OCI-LY3 (cell line): ENCODE results near the gene LSMEM2.

ENCODE experiments used
- H2AFZ ChIP-seq: fragments of 200-600, 300-600 bp; shearing (Covaris generic); 2 replicates; pipeline ENCODE4 v1.6.0; 2014; ENCODE audit warnings: antibody characterized with exemption, low read depth, low read length
- H3K27ac ChIP-seq: fragments of 200-600, 300-600 bp; sonication (generic); 2 replicates; pipeline ENCODE4 v1.5.1; 2014; ENCODE audit warnings: mild to moderate bottlenecking, low read length, moderate library complexity, mixed read lengths
- H3K27me3 ChIP-seq: fragments of 200-600, 300-600 bp; sonication (generic); 2 replicates; pipeline ENCODE4 v1.6.1; 2014; ENCODE audit warnings: low read depth, low read length, mixed read lengths
- H3K36me3 ChIP-seq: fragments of 200-600, 300-600 bp; sonication (generic); replicated peaks from 2 replicates; pipeline ENCODE3; 2014; ENCODE audit warnings: low read depth, low read length, mixed read lengths
- H3K4me1 ChIP-seq: fragments of 300-600, 200-600 bp; sonication (generic); 2 replicates; pipeline ENCODE4 v1.6.1; 2014; ENCODE audit warnings: low read length, mixed read lengths
- H3K4me2 ChIP-seq: fragments of 200-600, 300-600 bp; sonication (generic); 2 replicates; pipeline ENCODE4 v1.6.1; 2014; ENCODE audit warnings: low read length, mixed read lengths
- H3K4me3 ChIP-seq: fragments of 300-600, 200-600 bp; sonication (generic); 2 replicates; pipeline ENCODE4 v1.5.1; 2014; ENCODE audit warnings: antibody characterized with exemption, mild to moderate bottlenecking, low read length, moderate library complexity
- H3K79me2 ChIP-seq: fragments of 300-600, 200-600 bp; shearing (Covaris generic); 2 replicates; pipeline ENCODE4 v1.6.1; 2014; ENCODE audit warnings: mild to moderate bottlenecking, low read length, mixed read lengths
- H3K9ac ChIP-seq: fragments of 300-600, 200-600 bp; shearing (Covaris generic); 2 replicates; pipeline ENCODE4 v1.6.0; 2014; ENCODE audit warnings: mild to moderate bottlenecking, low read length, moderate library complexity
- H3K9me3 ChIP-seq: fragments of 200-600, 300-600 bp; shearing (Covaris generic); 2 replicates; pipeline ENCODE4 v1.6.1; 2014; ENCODE audit warnings: low read length, mixed read lengths; ENCODE audit not compliant: insufficient read depth
- H4K20me1 ChIP-seq: fragments of 200-600, 300-600 bp; sonication (generic); 2 replicates; pipeline ENCODE4 v1.6.1; 2016; ENCODE audit warnings: low read length, mixed read lengths; ENCODE audit not compliant: insufficient read depth
- CTCF ChIP-seq: fragments of 200-600, 300-600 bp; sonication (generic); IDR thresholded peaks from 2 replicates; pipeline ENCODE4 v1.5.1; 2014; ENCODE audit warnings: antibody characterized with exemption, low read length, low read depth
- EZH2phosphoT487 ChIP-seq: fragments of 200-600 bp; shearing (Covaris generic); IDR thresholded peaks from 2 replicates; pipeline ENCODE4 v1.6.1; 2018; ENCODE audit warnings: antibody characterized with exemption, mixed run types, low read depth

The LSMEM2 gene

GRCh38 chr3:50231581-50231980 lies 47.3 kb upstream of the LSMEM2 start:
- TF ChIP-seq EZH2phosphoT487: no peak
- TF ChIP-seq CTCF: no peak
- no peak overlapping the region for H3K9ac ChIP-seq
- no peaks in the 10 kb centered on the region for H3K27me3 ChIP-seq
- no peaks in the 10 kb centered on the region for H3K9me3 ChIP-seq
- no peak overlapping the region for H2AFZ ChIP-seq
- H3K4me1 ChIP-seq: peaks cover 23% of the 10 kb centered on the region
- peaks cover 17% of the 10 kb centered on the region for H3K79me2 ChIP-seq
- no peak overlapping the region for H3K4me2 ChIP-seq
- no peaks in the 10 kb centered on the region for H4K20me1 ChIP-seq
- H3K36me3 ChIP-seq: no peaks in the 10 kb centered on the region
- H3K27ac ChIP-seq: no peak overlapping the region
- H3K4me3 ChIP-seq: no peak overlapping the region

DNA sequence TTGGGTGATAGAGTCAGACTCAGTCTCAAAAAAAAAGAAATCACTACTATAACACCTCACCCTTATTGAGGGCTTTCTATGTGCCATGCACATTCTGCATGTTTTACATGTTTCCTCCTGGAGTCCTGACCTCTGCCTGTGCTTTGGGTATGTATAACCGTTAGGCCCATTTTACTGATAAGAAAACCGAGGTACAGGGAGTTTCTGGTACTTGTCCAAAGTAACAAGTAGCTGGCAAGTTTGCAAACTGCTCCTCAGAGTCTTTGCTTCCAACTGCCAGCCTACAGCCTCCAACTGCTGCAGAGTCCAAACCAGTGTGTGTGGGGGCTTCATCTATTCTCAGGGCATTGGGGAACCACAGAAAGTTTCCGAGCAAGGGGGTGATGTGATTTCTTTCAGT lies 46.6 kb upstream of the LSMEM2 start:
- Histone ChIP-seq H2AFZ (no peak overlapping the region), H3K79me2 (peaks cover 24% of the 10 kb centered on the region), H4K20me1 (no peaks in the 10 kb centered on the region), H3K4me2 (no peak overlapping the region), H3K9me3 (no peaks in the 10 kb centered on the region), H3K9ac (no peak overlapping the region), H3K36me3 (no peaks in the 10 kb centered on the region), H3K27me3 (no peaks in the 10 kb centered on the region), H3K27ac (no peak overlapping the region), H3K4me3 (no peak overlapping the region), H3K4me1 (peaks cover 23% of the 10 kb centered on the region)
- TF ChIP-seq EZH2phosphoT487 (no peak), CTCF (no peak)

DNA sequence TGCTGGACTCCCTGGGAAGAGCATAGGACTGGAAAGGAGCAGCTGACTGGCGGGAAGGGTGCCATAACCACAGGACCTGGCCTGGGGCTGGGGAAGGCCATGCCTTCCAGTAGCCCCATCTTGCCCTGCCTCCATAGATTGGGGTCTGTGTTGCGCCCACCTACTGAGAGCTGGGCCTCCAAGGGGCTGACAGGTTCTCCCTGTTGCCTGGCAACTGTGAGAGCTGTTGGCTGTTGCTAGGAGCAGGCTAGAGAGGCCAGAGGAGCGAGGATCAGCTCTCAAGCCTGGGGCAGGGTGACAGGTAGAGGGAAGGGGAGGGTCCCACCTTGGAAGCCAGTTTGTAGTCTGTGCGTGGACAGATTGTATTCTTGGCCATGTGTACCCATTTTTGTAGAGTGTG lies 45.7 kb upstream of the LSMEM2 start:
- Histone ChIP-seq H3K4me1 (peaks cover 23% of the 10 kb centered on the region), H3K9ac (no peak overlapping the region)
- TF ChIP-seq CTCF (no peak), EZH2phosphoT487 (no peak)

GRCh38 chr3:50235716-50236483 lies 43.0 kb upstream of the LSMEM2 start, which contains the start of gene GNAI2:
GNAI2 (plus strand) TSS chr3:50236204; CDS start chr3:50236336, 132 bp downstream.
- Histone ChIP-seq H3K9ac (peak within 1 kb of the TSS; percentile 89), H3K9me3 (no peaks in the 10 kb centered on the region), H3K27ac (peak within 1 kb of the TSS; percentile 71), H3K79me2 (peaks cover 47% of the 10 kb centered on the region), H3K4me3 (peak within 1 kb of the TSS; percentile 90), H2AFZ (no peak within 1 kb of the TSS), H3K27me3 (no peaks in the 10 kb centered on the region), H3K4me1 (peaks cover 23% of the 10 kb centered on the region), H3K4me2 (peak within 1 kb of the TSS; percentile 96), H3K36me3 (peaks cover 16% of the 10 kb centered on the region), H4K20me1 (peaks cover 26% of the 10 kb centered on the region)
- TF ChIP-seq CTCF: no peak
- no peak for TF ChIP-seq EZH2phosphoT487

More for the DNA sequence above, 45.7 kb upstream of the LSMEM2 start:
- Histone ChIP-seq H3K4me2 (no peak overlapping the region), H3K4me3 (no peak overlapping the region), H3K27ac (no peak overlapping the region), H3K27me3 (no peaks in the 10 kb centered on the region), H3K36me3 (no peaks in the 10 kb centered on the region), H4K20me1 (peaks cover 2% of the 10 kb centered on the region), H3K9me3 (no peaks in the 10 kb centered on the region), H2AFZ (no peak overlapping the region), H3K79me2 (peaks cover 30% of the 10 kb centered on the region)
